ENCODE data around the gene MAGI3.

Gene MAGI3

GRCh38 chr1:113422315-113423068 lies 32.2 kb downstream of the MAGI3 start:
- ChIA-PET POLR2A (no interaction called here), CTCF (no interaction called here)
- no peak overlapping the region for H3K4me3 ChIP-seq (ENCODE audit: low read depth, low read length)
- no peak for TF ChIP-seq CTCF (IDR thresholded peaks at IDR 0.05; ENCODE audit: insufficient read depth, low read length, missing control alignments)
- no peak for DNase-seq (ENCODE audit: low read depth, low spot score)

GRCh38 chr1:113423826-113424225 lies 33.5 kb downstream of the MAGI3 start:
- DNase-seq (ENCODE audit: low read depth, low spot score) = no peak
- ChIA-PET POLR2A (no interaction called here), CTCF (no interaction called here)
- TF ChIP-seq CTCF (IDR thresholded peaks at IDR 0.05; ENCODE audit: insufficient read depth, low read length, missing control alignments) = no peak
- no peak overlapping the region for H3K4me3 ChIP-seq (ENCODE audit: low read depth, low read length)

- TF ChIP-seq CTCF (IDR thresholded peaks at IDR 0.05; ENCODE audit: insufficient read depth, low read length, missing control alignments) = no peak
- no peak for DNase-seq (ENCODE audit: low read depth, low spot score)
- ChIA-PET CTCF (no interaction called here), POLR2A (no interaction called here)
- H3K4me3 ChIP-seq (ENCODE audit: low read depth, low read length) = no peak overlapping the region
Measured at GRCh38 chr1:113429461-113430153, 39.3 kb downstream of the MAGI3 start.

- no peak for TF ChIP-seq CTCF (IDR thresholded peaks at IDR 0.05; ENCODE audit: insufficient read depth, low read length, missing control alignments)
- POLR2A ChIA-PET = no interaction called here
- CTCF ChIA-PET = interaction anchor here (1.1 kb wide), 1 partner anchor 31 kb away, joined by 4 read pairs; no protein-coding TSS in a partner anchor
- no peak overlapping the region for H3K4me3 ChIP-seq (ENCODE audit: low read depth, low read length)
- DNase-seq (ENCODE audit: low read depth, low spot score) = no peak
Measured at GRCh38 chr1:113433184-113433583, 42.9 kb downstream of the MAGI3 start.

GRCh38 chr1:113434081-113434873 lies 44.0 kb downstream of the MAGI3 start:
- POLR2A ChIA-PET = no interaction called here

More at GRCh38 chr1:113434081-113434873, 44.0 kb downstream of the MAGI3 start:
- DNase-seq (ENCODE audit: low read depth, low spot score) = no peak
- no peak for TF ChIP-seq CTCF (IDR thresholded peaks at IDR 0.05; ENCODE audit: insufficient read depth, low read length, missing control alignments)
- CTCF ChIA-PET = interaction anchor here (1.1 kb wide), 1 partner anchor 32 kb away, joined by 4 read pairs; no protein-coding TSS in a partner anchor
- H3K4me3 ChIP-seq (ENCODE audit: low read depth, low read length) = no peak overlapping the region
